Stomach (tissue), 4 donors: ENCODE data around the gene GRHL1.

ENCODE experiments used
- POLR2AphosphoS5 ChIP-seq, 3 donors: sonication (generic); formaldehyde crosslinking; IDR thresholded peaks; one replicate each; pipeline ENCODE4 v1.6.1; 2016; ENCODE audit warnings: antibody characterized with exemption in 3 of 3
- TF ChIP-seq, protein P1 (sequence below), 7 experiments: fragments of 450-650 bp in 4 of 7; fragments of 200-600 bp in 3 of 7; sonication (generic) in 3 of 7; IDR thresholded peaks; one replicate each; pipeline ENCODE4 v1.5.1; 2016 to 2019; ENCODE audit warnings: antibody characterized with exemption in 7 of 7, control low read depth in 2 of 7, mild to moderate bottlenecking in 1 of 7

GRCh38 chr2:9939587-9940485 is 11.7 kb upstream of the GRHL1 start:
- no peak for TF ChIP-seq POLR2AphosphoS5 (IDR thresholded peaks at IDR 0.05)
- TF ChIP-seq, protein P1, sequence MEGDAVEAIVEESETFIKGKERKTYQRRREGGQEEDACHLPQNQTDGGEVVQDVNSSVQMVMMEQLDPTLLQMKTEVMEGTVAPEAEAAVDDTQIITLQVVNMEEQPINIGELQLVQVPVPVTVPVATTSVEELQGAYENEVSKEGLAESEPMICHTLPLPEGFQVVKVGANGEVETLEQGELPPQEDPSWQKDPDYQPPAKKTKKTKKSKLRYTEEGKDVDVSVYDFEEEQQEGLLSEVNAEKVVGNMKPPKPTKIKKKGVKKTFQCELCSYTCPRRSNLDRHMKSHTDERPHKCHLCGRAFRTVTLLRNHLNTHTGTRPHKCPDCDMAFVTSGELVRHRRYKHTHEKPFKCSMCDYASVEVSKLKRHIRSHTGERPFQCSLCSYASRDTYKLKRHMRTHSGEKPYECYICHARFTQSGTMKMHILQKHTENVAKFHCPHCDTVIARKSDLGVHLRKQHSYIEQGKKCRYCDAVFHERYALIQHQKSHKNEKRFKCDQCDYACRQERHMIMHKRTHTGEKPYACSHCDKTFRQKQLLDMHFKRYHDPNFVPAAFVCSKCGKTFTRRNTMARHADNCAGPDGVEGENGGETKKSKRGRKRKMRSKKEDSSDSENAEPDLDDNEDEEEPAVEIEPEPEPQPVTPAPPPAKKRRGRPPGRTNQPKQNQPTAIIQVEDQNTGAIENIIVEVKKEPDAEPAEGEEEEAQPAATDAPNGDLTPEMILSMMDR (IDR thresholded peaks at IDR 0.05): no peak
